Neural cell (in vitro differentiated cells): ENCODE results near the gene MSI2. TPM values are rescaled to one million over a fixed set of nuclear protein-coding genes. Genes with fewer than 3 reads are reported as not detected.

Experiments
- H2AFZ ChIP-seq: fragments of 200-600, 300-800 bp; sonication (generic), shearing (Covaris generic); 2 replicates; pipeline ENCODE4 v1.6.0; 2014; ENCODE audit warnings: low read depth, mild to moderate bottlenecking, antibody characterized with exemption, low read length, moderate library complexity
- H3F3A ChIP-seq: fragments of 200-600 bp; shearing (Covaris generic); 2 replicates; pipeline ENCODE4 v1.6.1; 2016; ENCODE audit warnings: mild to moderate bottlenecking, moderate library complexity, mixed read lengths, antibody characterized with exemption, low read length; ENCODE audit not compliant: insufficient read depth, poor library complexity, severe bottlenecking
- H3K27ac ChIP-seq: fragments of 200-600, 300-800 bp; sonication (generic), shearing (Covaris generic); 2 replicates; pipeline ENCODE4 v1.5.1; 2014; ENCODE audit warnings: mild to moderate bottlenecking, low read length, moderate library complexity
- H3K27me3 ChIP-seq: fragments of 300-800, 200-600 bp; sonication (generic), shearing (Covaris generic); 2 replicates; pipeline ENCODE4 v1.6.0; 2014; ENCODE audit warnings: mild to moderate bottlenecking, low read depth, low read length, moderate library complexity; ENCODE audit not compliant: insufficient read depth
- H3K36me3 ChIP-seq: fragments of 300-800, 200-600 bp; sonication (generic), shearing (Covaris generic); 2 replicates; pipeline ENCODE4 v1.5.1; 2014; ENCODE audit warnings: mild to moderate bottlenecking, antibody characterized with exemption, low read length, moderate library complexity; ENCODE audit not compliant: insufficient read depth
- H3K4me2 ChIP-seq: fragments of 300-800, 200-600 bp; sonication (generic), shearing (Covaris generic); 2 replicates; pipeline ENCODE4 v1.6.0; 2014; ENCODE audit warnings: mild to moderate bottlenecking, low read length
- H3K4me3 ChIP-seq: fragments of 300-800, 200-600 bp; sonication (generic), shearing (Covaris generic); 2 replicates; pipeline ENCODE4 v1.5.1; 2014; ENCODE audit warnings: mild to moderate bottlenecking, low read length, moderate library complexity
- H3K79me2 ChIP-seq: fragments of 200-600 bp; shearing (Covaris generic); replicated peaks from 2 replicates; pipeline ENCODE4 v1.6.0; 2014; ENCODE audit warnings: mild to moderate bottlenecking, low read length, moderate library complexity; ENCODE audit not compliant: insufficient read depth
- H3K9ac ChIP-seq: fragments of 300-800, 200-600 bp; sonication (generic), shearing (Covaris generic); 2 replicates; pipeline ENCODE4 v1.6.1; 2016; ENCODE audit warnings: mild to moderate bottlenecking, low read length, mixed read lengths
- H3K9me2 ChIP-seq: fragments of 200-600 bp; shearing (Covaris generic); 2 replicates; pipeline ENCODE4 v1.6.1; 2016; ENCODE audit warnings: mild to moderate bottlenecking, low read length, mixed read lengths; ENCODE audit not compliant: insufficient read depth
- H3K9me3 ChIP-seq: fragments of 200-600, 300-800 bp; sonication (generic), shearing (Covaris generic); 2 replicates; pipeline ENCODE4 v1.6.1; 2016; ENCODE audit warnings: mild to moderate bottlenecking, mixed run types, low read length, moderate library complexity, mixed read lengths
- H4K20me1 ChIP-seq: fragments of 200-600 bp; shearing (Covaris generic); 2 replicates; pipeline ENCODE4 v1.6.1; 2016; ENCODE audit warnings: mild to moderate bottlenecking, mixed run types; ENCODE audit not compliant: insufficient read depth
- CTCF ChIP-seq: fragments of 450-650 bp; IDR thresholded peaks from 2 replicates; pipeline ENCODE4 v1.5.1; 2014; ENCODE audit warnings: antibody characterized with exemption, mild to moderate bottlenecking, moderate library complexity; ENCODE audit not compliant: poor library complexity, severe bottlenecking
- EP300 ChIP-seq: fragments of 450-650 bp; conservative IDR thresholded peaks from 2 replicates; pipeline ENCODE4 v1.6.1; 2014; ENCODE audit warnings: antibody characterized with exemption, mild to moderate bottlenecking, moderate library complexity; ENCODE audit not compliant: poor library complexity, severe bottlenecking
- EZH2 ChIP-seq: fragments of 200-600, 300-800 bp; shearing (Covaris generic), sonication (generic); IDR thresholded peaks from 2 replicates; pipeline ENCODE4 v1.6.1; 2014; ENCODE audit warnings: antibody characterized with exemption, low read length, borderline replicate concordance, mild to moderate bottlenecking; ENCODE audit not compliant: insufficient read depth, poor library complexity, severe bottlenecking
- MXI1 ChIP-seq: fragments of 450-650 bp; conservative IDR thresholded peaks from 2 replicates; pipeline ENCODE4 v1.6.1; 2014; ENCODE audit warnings: antibody characterized with exemption, mild to moderate bottlenecking; ENCODE audit not compliant: poor library complexity, severe bottlenecking
- POLR2AphosphoS5 ChIP-seq: IDR thresholded peaks from 2 replicates; pipeline ENCODE4 v1.6.1; 2012
- RAD21 ChIP-seq: fragments of 450-650 bp; conservative IDR thresholded peaks from 2 replicates; pipeline ENCODE4 v1.6.1; 2014; ENCODE audit warnings: antibody characterized with exemption, mild to moderate bottlenecking, moderate library complexity
- SMC3 ChIP-seq: fragments of 450-650 bp; conservative IDR thresholded peaks from 2 replicates; pipeline ENCODE4 v1.6.1; 2014; ENCODE audit warnings: antibody characterized with exemption, mild to moderate bottlenecking, moderate library complexity; ENCODE audit not compliant: poor library complexity
- TAF1 ChIP-seq: IDR thresholded peaks from 2 replicates; pipeline ENCODE4 v1.6.1; 2012; ENCODE audit warnings: low read depth
- polyA plus RNA-seq: library from polyadenylated mRNA; depleted of rRNA; stranded (reverse); fragments of >200 nt; gene quantifications from 2 replicates; pipeline ENCODE4 v1.2.3, GENCODE V29; 2014
- TF ChIP-seq, protein P1 (sequence below): IDR thresholded peaks from 2 replicates; pipeline ENCODE4 v1.6.1; 2012; ENCODE audit warnings: borderline replicate concordance

Gene MSI2
- polyA plus RNA-seq, 1 donor from 2014 or later: 61.4 TPM

DNA sequence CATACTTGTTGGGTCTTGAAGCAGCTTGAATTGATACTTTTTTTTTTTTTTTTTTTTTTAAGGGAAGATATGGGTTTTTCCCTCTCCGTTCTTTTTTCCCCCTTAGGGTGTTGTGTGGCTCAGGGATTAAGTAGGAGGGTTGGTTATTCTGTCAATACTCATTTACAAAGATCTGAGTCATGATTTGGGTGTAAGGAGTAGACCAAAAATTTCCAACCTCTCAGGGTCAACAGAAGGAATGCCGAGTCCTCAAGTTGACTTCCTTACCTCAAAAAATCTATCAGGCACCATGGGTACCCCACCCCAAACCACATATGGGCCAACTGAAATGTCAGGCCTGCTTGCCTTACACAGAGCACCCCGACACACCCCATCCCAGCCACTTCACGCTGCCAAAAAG, 258.3 kb downstream of the MSI2 start:
- Histone ChIP-seq H3K79me2 (peaks cover 39% of the 10 kb centered on the region), H3K9me2 (no peaks in the 10 kb centered on the region), H3K36me3 (no peaks in the 10 kb centered on the region), H3K27ac (no peak overlapping the region), H3K4me2 (no peak overlapping the region), H3K27me3 (no peaks in the 10 kb centered on the region), H3K9ac (no peak overlapping the region), H4K20me1 (no peaks in the 10 kb centered on the region), H3K9me3 (no peaks in the 10 kb centered on the region), H3K4me3 (no peak overlapping the region), H2AFZ (no peak overlapping the region), H3F3A (peaks cover under 1% of the 10 kb centered on the region)
- TF ChIP-seq SMC3: no peak
- TF ChIP-seq EZH2: no peak
- no peak for TF ChIP-seq RAD21
- no peak for TF ChIP-seq EP300
- TF ChIP-seq, protein P1, sequence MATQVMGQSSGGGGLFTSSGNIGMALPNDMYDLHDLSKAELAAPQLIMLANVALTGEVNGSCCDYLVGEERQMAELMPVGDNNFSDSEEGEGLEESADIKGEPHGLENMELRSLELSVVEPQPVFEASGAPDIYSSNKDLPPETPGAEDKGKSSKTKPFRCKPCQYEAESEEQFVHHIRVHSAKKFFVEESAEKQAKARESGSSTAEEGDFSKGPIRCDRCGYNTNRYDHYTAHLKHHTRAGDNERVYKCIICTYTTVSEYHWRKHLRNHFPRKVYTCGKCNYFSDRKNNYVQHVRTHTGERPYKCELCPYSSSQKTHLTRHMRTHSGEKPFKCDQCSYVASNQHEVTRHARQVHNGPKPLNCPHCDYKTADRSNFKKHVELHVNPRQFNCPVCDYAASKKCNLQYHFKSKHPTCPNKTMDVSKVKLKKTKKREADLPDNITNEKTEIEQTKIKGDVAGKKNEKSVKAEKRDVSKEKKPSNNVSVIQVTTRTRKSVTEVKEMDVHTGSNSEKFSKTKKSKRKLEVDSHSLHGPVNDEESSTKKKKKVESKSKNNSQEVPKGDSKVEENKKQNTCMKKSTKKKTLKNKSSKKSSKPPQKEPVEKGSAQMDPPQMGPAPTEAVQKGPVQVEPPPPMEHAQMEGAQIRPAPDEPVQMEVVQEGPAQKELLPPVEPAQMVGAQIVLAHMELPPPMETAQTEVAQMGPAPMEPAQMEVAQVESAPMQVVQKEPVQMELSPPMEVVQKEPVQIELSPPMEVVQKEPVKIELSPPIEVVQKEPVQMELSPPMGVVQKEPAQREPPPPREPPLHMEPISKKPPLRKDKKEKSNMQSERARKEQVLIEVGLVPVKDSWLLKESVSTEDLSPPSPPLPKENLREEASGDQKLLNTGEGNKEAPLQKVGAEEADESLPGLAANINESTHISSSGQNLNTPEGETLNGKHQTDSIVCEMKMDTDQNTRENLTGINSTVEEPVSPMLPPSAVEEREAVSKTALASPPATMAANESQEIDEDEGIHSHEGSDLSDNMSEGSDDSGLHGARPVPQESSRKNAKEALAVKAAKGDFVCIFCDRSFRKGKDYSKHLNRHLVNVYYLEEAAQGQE: no peak
- TF ChIP-seq MXI1: no peak
- no peak for TF ChIP-seq CTCF
- no peak for TF ChIP-seq TAF1
- no peak for TF ChIP-seq POLR2AphosphoS5

DNA sequence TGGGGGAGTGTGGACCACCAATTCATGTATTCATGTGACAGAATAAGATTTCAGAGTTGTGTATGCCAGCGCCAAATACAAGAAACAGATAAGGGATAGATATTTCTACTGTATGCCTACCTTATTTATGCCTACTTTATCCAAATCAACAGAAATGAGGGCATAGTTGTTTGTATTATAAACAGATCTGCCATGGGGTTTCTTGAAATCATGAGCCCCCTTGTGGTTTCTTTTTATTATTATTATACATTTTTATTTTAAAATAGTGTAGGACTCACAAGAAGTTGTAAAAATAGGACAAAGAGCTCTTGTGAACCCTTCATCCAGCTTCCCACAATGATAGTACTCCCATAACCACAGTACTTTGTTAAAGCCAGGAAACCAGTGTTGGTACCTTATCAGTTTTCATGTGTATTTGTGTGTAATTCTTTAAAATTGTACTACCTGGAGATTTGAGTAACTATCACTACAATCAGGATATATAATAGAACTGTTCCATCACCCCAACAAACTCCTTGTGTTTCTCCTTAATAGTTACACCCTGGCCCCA, 259.4 kb downstream of the MSI2 start:
- Histone ChIP-seq H3K9ac (no peak overlapping the region), H3K27ac (no peak overlapping the region), H3K4me2 (no peak overlapping the region), H3K9me2 (no peaks in the 10 kb centered on the region), H2AFZ (no peak overlapping the region), H3K79me2 (peaks cover 29% of the 10 kb centered on the region), H3K9me3 (no peaks in the 10 kb centered on the region), H3F3A (peaks cover 7% of the 10 kb centered on the region), H3K4me3 (no peak overlapping the region), H3K27me3 (no peaks in the 10 kb centered on the region), H3K36me3 (no peaks in the 10 kb centered on the region), H4K20me1 (no peaks in the 10 kb centered on the region)
- no peak for TF ChIP-seq CTCF
- TF ChIP-seq POLR2AphosphoS5: no peak
- no peak for TF ChIP-seq MXI1
- TF ChIP-seq, protein P1: no peak
- no peak for TF ChIP-seq EZH2
- no peak for TF ChIP-seq RAD21
- no peak for TF ChIP-seq EP300
- TF ChIP-seq TAF1: no peak
- TF ChIP-seq SMC3: no peak
